ENCODE measurements around the gene SMURF1.

Gene SMURF1

DNA sequence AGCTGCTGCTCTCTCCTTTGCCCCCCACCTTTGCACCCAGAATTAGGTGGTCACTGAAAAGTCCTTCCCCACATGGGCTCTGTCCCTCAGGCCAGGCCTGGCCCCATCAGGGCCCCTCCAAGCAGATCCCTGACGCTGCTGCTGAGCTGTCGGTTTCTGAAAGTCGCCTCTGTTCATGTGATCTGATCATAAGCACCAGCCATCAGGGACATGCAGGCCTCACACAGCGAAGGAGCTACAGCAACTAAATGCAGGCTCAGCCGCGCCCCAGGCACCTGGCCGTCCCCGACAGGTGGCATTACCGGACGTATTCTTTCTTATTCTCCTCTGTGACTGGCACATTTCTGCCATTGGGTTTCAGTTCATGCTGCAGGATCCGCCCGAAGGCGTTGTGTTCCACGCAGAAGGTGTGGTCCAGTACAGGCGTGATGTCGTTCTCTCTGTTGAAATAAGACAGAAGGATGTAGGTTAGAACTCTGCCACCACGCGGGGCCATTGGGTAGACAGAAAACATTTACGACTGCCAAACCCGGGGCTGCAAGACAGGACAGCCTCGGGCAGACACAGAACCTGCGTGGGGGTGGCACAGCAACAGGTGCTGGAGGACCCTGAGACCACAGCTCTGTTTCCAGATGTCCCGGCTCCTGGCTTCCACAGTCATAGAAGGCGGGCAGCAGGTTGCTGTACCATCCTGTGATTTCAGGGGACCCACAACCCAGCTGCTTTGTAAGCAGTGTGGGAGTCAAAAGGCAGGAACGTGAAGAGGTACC, 105.6 kb downstream of the SMURF1 start:
- FAIRE-seq (no peak), DNase-seq (ENCODE audit: insufficient read length) (no peak)
- TF ChIP-seq POLR2AphosphoS5 (IDR thresholded peaks at IDR 0.05; ENCODE audit: low read depth, low read length) (no peak), POLR2A (IDR thresholded peaks at IDR 0.05; ENCODE audit: low read depth, low read length) (no peak), TAF1 (IDR thresholded peaks at IDR 0.05; ENCODE audit: borderline replicate concordance, low read depth, low read length) (no peak)

DNA sequence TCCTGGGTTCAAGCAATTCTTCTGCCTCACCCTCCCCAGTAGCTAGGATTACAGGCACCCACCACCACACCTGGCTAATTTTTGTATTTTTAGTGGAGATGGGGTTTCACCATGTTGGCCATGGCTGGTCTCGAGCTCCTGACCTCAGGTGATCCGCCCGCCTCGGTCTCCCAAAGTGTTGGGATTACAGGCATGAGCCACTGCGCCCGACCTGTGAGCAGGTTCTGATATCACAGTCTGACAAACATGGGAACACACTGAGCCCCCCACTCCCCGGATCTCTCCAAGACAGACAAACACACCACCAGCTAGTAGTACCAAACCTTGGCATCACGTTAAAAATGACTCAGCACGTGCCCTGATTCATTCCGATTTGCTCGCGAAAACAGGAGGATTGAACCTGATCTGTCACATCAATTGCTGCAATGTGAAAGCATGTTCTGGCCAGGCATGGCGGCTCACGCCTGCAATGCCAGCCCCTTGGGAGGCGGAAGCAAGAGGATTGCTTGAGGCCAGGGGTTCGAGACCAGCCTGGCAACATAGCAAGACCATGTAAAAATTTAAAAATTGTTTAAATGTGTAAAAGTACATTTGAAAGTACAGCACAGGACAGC, 106.5 kb downstream of the SMURF1 start:
- DNase-seq (ENCODE audit: insufficient read length) (no peak), FAIRE-seq (no peak)
- TF ChIP-seq POLR2AphosphoS5 (IDR thresholded peaks at IDR 0.05; ENCODE audit: low read depth, low read length) (no peak), POLR2A (IDR thresholded peaks at IDR 0.05; ENCODE audit: low read depth, low read length) (no peak), TAF1 (IDR thresholded peaks at IDR 0.05; ENCODE audit: borderline replicate concordance, low read depth, low read length) (no peak)

DNA sequence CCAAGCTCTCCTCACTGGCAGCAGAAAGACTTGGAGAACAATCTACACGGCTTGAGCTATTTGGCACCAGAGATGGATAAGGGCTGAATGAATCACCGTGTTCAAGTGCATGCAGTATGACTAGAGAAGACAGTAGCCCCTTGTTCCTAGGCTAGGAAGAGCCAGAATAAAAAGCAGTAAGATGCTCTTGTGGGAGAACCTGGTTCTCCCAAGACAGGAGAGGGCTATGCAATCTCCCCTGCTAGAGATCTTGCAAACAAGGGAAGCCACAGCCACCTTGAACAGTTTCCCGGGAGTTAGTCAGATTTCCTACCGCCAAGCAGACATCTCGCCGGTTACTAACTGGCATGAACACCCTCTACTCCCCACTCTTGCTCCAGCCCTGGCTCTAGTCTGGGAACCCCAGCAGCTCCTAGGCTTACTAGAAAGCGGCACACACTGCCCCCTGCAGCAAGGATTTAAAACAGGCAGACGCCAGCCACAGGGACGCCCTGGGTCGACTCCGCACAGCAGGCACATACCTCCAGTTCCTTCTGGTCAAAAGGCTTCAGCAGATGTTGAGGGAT, 107.3 kb downstream of the SMURF1 start:
- no peak for DNase-seq (ENCODE audit: insufficient read length)

DNA sequence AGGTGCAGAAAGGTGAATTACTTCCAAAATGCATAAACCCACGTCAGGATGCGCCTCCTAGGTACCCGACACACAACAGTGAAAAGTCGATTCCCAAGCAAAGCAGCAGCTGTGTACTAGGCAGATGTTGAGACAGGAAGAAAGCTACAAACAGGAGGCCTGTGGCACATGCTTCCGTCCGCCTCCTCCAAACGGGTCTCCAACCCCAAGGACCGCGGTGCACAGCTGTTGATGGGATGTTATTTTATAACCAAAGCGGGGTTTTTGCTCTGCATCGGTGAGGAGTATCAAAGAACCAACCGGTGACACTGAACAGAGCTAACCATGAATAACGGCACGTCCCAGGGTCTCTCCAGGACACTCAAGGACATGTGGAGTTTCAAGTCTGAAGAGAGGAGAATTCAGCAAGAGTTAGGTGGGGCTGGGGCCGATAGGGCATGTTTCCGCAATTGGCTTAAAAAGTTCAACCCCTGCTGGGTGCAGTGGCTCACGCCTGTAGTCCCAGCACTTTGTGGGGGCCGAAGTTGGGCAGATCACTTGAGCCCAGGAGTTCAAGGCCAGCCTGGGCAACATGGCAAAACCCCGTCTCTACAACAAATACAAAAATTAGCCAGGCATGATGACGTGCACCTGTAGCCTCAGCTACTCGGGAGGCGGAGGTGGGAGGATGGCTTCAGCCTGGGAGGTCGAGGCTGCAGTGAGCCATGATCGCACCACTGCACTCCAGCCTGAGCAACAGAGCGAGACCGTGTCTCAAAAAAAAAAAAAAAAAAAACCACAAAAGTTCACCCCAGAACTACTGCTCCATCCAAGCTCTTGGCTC, 108.0 kb downstream of the SMURF1 start:
- DNase-seq (ENCODE audit: insufficient read length) (no peak), FAIRE-seq (no peak)
- TF ChIP-seq POLR2A (IDR thresholded peaks at IDR 0.05; ENCODE audit: low read depth, low read length) = no peak
- no peak for TF ChIP-seq POLR2AphosphoS5 (IDR thresholded peaks at IDR 0.05; ENCODE audit: low read depth, low read length)
- no peak for TF ChIP-seq TAF1 (IDR thresholded peaks at IDR 0.05; ENCODE audit: borderline replicate concordance, low read depth, low read length)

More for the DNA sequence above, 107.3 kb downstream of the SMURF1 start:
- TF ChIP-seq POLR2AphosphoS5 (IDR thresholded peaks at IDR 0.05; ENCODE audit: low read depth, low read length) (no peak), TAF1 (IDR thresholded peaks at IDR 0.05; ENCODE audit: borderline replicate concordance, low read depth, low read length) (no peak), POLR2A (IDR thresholded peaks at IDR 0.05; ENCODE audit: low read depth, low read length) (no peak)
- no peak for FAIRE-seq

DNA sequence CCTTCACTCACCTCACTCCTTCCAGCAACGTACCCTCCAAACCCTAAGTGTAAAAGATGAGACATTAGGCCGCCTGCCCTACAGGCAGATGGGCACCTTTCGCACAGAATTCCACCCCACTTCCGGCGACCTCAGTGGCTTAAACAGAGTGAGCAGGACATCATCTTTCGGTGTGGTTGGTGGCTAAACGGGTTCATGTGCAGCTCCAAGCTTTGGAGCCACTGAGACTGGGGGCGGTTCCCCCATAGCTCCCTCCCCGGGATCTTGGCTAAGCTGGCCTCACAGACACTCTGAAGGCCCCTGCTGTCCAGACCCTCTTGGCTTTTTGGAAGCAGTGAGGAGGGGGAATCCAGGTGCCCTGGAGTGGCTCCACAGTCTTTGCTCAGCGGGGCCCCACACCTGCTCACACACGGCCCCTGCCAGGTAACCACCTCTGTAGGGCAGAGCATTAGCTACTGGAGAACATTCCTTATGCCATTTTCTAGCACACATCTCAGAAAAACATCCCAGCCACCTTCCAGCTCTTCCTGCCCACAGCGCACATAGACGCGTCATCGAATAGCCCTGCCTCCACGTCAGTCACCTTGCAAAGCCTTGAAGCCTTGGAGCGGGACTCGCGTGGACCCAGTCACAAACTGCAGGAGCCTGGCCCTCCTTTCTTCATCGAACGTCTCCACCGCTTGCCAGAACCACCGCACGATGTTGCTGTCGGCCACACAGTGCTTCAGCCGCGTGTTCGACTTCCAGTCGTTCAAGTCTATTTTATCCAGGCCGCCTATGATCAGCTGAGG, 108.8 kb downstream of the SMURF1 start:
- no peak for DNase-seq (ENCODE audit: insufficient read length)
- no peak for FAIRE-seq
- TF ChIP-seq POLR2AphosphoS5 (IDR thresholded peaks at IDR 0.05; ENCODE audit: low read depth, low read length) (no peak), TAF1 (IDR thresholded peaks at IDR 0.05; ENCODE audit: borderline replicate concordance, low read depth, low read length) (no peak), POLR2A (IDR thresholded peaks at IDR 0.05; ENCODE audit: low read depth, low read length) (no peak)

DNA sequence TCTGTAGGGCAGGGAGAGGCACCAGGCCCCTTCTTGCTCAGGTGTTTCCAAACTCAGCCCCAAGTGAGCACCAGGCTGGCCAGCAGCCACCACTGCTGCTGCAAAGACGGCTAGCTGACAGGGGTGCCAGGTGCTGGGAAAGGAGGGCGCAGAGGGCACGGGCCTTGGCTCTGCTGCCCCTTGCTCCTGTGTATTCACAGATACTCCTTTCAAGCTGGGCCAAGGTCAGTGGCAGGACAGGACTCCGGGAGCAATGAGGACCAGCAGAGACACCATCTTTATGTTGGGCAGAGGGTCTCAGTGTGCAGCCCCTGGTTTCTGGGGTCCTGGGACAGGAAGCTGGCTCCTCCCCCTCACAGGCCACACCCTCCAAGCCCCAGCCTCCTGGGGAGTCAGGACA, 110.1 kb downstream of the SMURF1 start:
- DNase-seq (ENCODE audit: insufficient read length) = no peak
- no peak for FAIRE-seq
- no peak for TF ChIP-seq POLR2AphosphoS5 (IDR thresholded peaks at IDR 0.05; ENCODE audit: low read depth, low read length)
- no peak for TF ChIP-seq TAF1 (IDR thresholded peaks at IDR 0.05; ENCODE audit: borderline replicate concordance, low read depth, low read length)
- no peak; the same call in 1 of the 2 replicates for TF ChIP-seq POLR2A (IDR thresholded peaks at IDR 0.05; ENCODE audit: low read depth, low read length)

DNA sequence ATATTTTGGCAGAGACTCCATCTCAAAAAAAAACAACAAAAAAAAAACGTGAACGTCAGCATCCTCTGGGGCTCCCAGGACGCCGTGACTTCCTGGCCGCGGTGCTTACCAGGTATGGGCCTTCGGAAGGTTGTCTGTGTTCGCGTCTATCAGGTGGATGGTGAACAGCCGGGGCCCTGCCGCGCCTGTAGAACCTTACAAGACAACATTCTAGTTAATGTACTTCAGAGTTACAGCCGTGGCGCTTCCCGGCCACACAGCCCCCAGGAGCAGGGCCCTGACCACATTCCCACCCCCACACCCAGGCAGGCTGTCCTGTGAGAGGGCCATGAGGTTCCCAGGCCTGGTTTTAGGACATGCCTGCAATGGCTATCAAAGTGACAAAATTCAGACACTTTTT, 111.0 kb downstream of the SMURF1 start:
- DNase-seq (ENCODE audit: insufficient read length) (no peak), FAIRE-seq (no peak)
- TF ChIP-seq POLR2AphosphoS5 (IDR thresholded peaks at IDR 0.05; ENCODE audit: low read depth, low read length) (no peak), TAF1 (IDR thresholded peaks at IDR 0.05; ENCODE audit: borderline replicate concordance, low read depth, low read length) (no peak), POLR2A (IDR thresholded peaks at IDR 0.05; ENCODE audit: low read depth, low read length) (no peak)

DNA sequence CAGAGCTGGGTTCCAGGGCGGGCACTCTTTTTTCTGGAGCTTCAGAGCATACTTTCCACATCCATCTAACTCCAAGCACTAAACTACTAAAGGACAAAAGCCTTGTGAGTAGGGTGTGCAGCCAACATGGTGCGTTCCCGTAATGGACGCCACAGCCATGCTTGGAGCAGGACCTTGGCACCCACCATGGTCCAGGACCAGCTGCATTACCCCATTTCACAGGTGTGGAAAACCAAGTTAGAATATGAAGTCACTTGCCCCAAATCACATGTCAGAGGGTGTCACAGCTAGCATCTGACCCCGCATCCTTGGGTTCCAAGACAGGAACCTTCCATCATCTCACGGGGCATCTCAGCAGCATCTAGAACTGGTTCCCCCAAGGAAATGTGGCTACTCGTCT, 112.4 kb downstream of the SMURF1 start:
- no peak for DNase-seq (ENCODE audit: insufficient read length)
- no peak for FAIRE-seq
- TF ChIP-seq TAF1 (IDR thresholded peaks at IDR 0.05; ENCODE audit: borderline replicate concordance, low read depth, low read length) (no peak), POLR2A (IDR thresholded peaks at IDR 0.05; ENCODE audit: low read depth, low read length) (no peak)

DNA sequence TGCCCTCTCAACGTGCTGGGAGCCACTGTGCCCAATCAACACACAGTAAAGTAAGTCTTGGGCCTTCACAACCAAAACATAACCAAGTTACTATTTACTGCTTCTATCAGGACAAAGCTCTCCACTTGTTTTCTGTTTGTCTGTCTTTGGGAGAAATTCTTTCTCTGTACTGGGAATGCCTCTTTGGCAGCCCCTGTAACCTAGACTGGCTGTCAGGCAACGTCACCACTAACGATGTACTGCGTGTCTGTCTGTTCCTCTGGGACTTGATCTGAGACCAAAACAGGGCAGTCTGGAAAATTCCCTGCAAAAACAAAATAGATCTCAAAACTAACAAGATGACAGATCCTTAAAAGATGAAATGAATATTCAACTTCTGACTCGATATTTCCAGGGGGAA, 113.0 kb downstream of the SMURF1 start:
- no peak for FAIRE-seq
- no peak for DNase-seq (ENCODE audit: insufficient read length)
- TF ChIP-seq POLR2A (IDR thresholded peaks at IDR 0.05; ENCODE audit: low read depth, low read length) = no peak
- TF ChIP-seq TAF1 (IDR thresholded peaks at IDR 0.05; ENCODE audit: borderline replicate concordance, low read depth, low read length) = no peak
- no peak for TF ChIP-seq POLR2AphosphoS5 (IDR thresholded peaks at IDR 0.05; ENCODE audit: low read depth, low read length)

DNA sequence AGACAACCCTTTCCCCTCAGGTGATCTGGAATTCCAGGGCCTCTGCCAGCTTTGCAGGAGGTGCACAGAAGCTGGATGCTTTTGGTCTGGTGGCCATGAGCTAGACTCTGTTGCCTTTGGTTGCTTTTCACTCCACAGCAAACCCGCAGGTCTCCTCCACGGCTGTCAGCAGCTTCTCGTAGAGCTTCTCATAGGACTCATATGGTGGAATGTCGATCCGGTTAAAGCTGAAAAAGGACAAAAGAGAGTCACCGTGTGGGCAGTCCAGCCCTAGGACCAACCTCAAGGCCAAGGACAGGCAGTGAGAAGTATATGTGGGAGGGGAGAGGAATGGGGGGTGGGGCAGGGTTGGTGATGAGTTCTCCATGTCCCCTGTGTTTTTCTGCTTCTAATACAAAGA, 113.5 kb downstream of the SMURF1 start:
- no peak for DNase-seq (ENCODE audit: insufficient read length)
- no peak for FAIRE-seq
- TF ChIP-seq TAF1 (IDR thresholded peaks at IDR 0.05; ENCODE audit: borderline replicate concordance, low read depth, low read length) (no peak), POLR2AphosphoS5 (IDR thresholded peaks at IDR 0.05; ENCODE audit: low read depth, low read length) (no peak), POLR2A (IDR thresholded peaks at IDR 0.05; ENCODE audit: low read depth, low read length) (no peak)
